Kidney (tissue), 14 donors: ENCODE measurements around the gene WDFY2. TPM values are rescaled to one million over a fixed set of nuclear protein-coding genes. Genes with fewer than 3 reads are reported as not detected.

ENCODE experiments used
- DNase-seq, 5 donors: peaks; one replicate each; pipeline ENCODE4 v3.0.0-alpha.2; 2013 to 2020
- FAIRE-seq: peaks from 2 replicates; lab custom pipeline; 2012; peaks lifted over from hg19 to GRCh38; lab: Jason Lieb, UNC
- H3K27ac ChIP-seq, 2 donors: one replicate each; pipeline ENCODE4 v1.7.0; 2013; ENCODE audit warnings: low read depth in 2 of 2, low read length in 2 of 2, inconsistent platforms in 1 of 2
- H3K27me3 ChIP-seq: one replicate; pipeline ENCODE4 v1.7.1; 2013; ENCODE audit warnings: low read length, inconsistent platforms; ENCODE audit not compliant: control insufficient read depth, insufficient read depth
- H3K36me3 ChIP-seq, 3 donors: one replicate each; pipeline versions ENCODE4 v1.7.0 to v1.7.1; 2013; ENCODE audit warnings: low read length in 3 of 3, control low read depth in 1 of 3, inconsistent platforms in 1 of 3; ENCODE audit not compliant: insufficient read depth in 3 of 3, control insufficient read depth in 2 of 3
- H3K4me1 ChIP-seq, 3 donors: one replicate each; pipeline versions ENCODE4 v1.7.0 to v1.7.1; 2013; ENCODE audit warnings: low read length in 3 of 3, inconsistent platforms in 1 of 3, low read depth in 1 of 3; ENCODE audit not compliant: control insufficient read depth in 2 of 3, insufficient read depth in 2 of 3
- H3K4me3 ChIP-seq, 3 donors: one replicate each; pipeline versions ENCODE4 v1.7.0 to v1.8.1; 2013; ENCODE audit warnings: low read length in 3 of 3, control low read depth in 1 of 3, inconsistent platforms in 1 of 3
- H3K9ac ChIP-seq, 3 donors: one replicate each; pipeline versions ENCODE4 v1.7.0 to v1.7.1; 2013; ENCODE audit warnings: low read length in 3 of 3, control low read depth in 1 of 3, inconsistent platforms in 1 of 3
- H3K9me3 ChIP-seq, 3 donors: one replicate each; pipeline versions ENCODE4 v1.7.0 to v1.7.1; 2013; ENCODE audit warnings: low read length in 3 of 3, control low read depth in 1 of 3, inconsistent platforms in 1 of 3; ENCODE audit not compliant: control insufficient read depth in 2 of 3, insufficient read depth in 1 of 3
- CTCF ChIP-seq: IDR thresholded peaks from 3 replicates; pipeline ENCODE4 v1.5.1; 2012; ENCODE audit warnings: mild to moderate bottlenecking, moderate library complexity, borderline replicate concordance; ENCODE audit not compliant: insufficient read depth; ENCODE audit errors: extremely low read depth
- intact Hi-C: fragments of 100-400 bp; cut with DNase I; formaldehyde crosslinking; loops from one replicate; pipeline ENCODE4 v1.11.1; 2022
- polyA plus RNA-seq: library from polyadenylated mRNA; stranded (reverse); fragments of 350-450 nt; fragmentation: Illumina TruSeq; extraction: RNeasy Lipid Tissue Mini Kit (QIAGEN cat#74804); gene quantifications from one replicate; pipeline ENCODE4 v1.2.3, GENCODE V29; 2014; ENCODE audit warnings: low read depth, low replicate concordance; ENCODE audit not compliant: insufficient read depth
- total RNA-seq: library from RNA; stranded (reverse); fragmentation: NEBNext Ultra II Directional; extraction: Animal tissue kit (Norgen Biotek cat#: 25700); gene quantifications from one replicate; pipeline ENCODE4 v1.2.1, GENCODE V29; 2021
- donor health status: control.
- donor health status: control.
- donor health status: control.
- donor health status: control.
- donor health status: control.
- donor health status: DM: yes; HTN: yes; CAD: no.
- donor health status: Normal renal cell carcinoma (clear cell type).

The WDFY2 gene
- total and polyA plus RNA-seq, 2 donors from 2014 or later: 4.8 to 13.0 TPM

GRCh38 chr13:51739027-51739764 is 154.9 kb downstream of the WDFY2 start:
- no peaks in the 10 kb centered on the region for H3K4me1 ChIP-seq
- no peak for TF ChIP-seq CTCF
- DNase-seq (peak in 1 of 5 donors; percentile 53), FAIRE-seq (no peak)
- H3K9me3 ChIP-seq: no peaks in the 10 kb centered on the region
- H3K9ac ChIP-seq: no peak overlapping the region
- H3K27me3 ChIP-seq: no peaks in the 10 kb centered on the region
- H3K4me3 ChIP-seq: no peak overlapping the region
- peaks cover 0 to 7% (median 6%) of the 10 kb centered on the region in 3 donors for H3K36me3 ChIP-seq
- H3K27ac ChIP-seq: peak overlapping the region in 1 of 2 donors; percentile 32
- intact Hi-C loops: no loop called here

GRCh38 chr13:51740698-51741097 is 156.4 kb downstream of the WDFY2 start:
- FAIRE-seq (no peak), DNase-seq (peak in 1 of 5 donors; percentile 71)
- H3K36me3 ChIP-seq: peaks cover 0 to 7% (median 6%) of the 10 kb centered on the region in 3 donors
- intact Hi-C loops: no loop called here
- no peaks in the 10 kb centered on the region for H3K9me3 ChIP-seq
- no peak overlapping the region for H3K27ac ChIP-seq
- H3K9ac ChIP-seq: no peak overlapping the region
- H3K27me3 ChIP-seq: no peaks in the 10 kb centered on the region
- H3K4me1 ChIP-seq: no peaks in the 10 kb centered on the region
- TF ChIP-seq CTCF: no peak
- no peak overlapping the region for H3K4me3 ChIP-seq

- Histone ChIP-seq H3K9me3 (no peaks in the 10 kb centered on the region), H3K4me3 (no peak overlapping the region), H3K27ac (no peak overlapping the region), H3K27me3 (no peaks in the 10 kb centered on the region), H3K36me3 (peaks cover 0 to 7% (median 6%) of the 10 kb centered on the region in 3 donors), H3K4me1 (no peaks in the 10 kb centered on the region), H3K9ac (no peak overlapping the region)
- FAIRE-seq (no peak), DNase-seq (peak in 2 of 5 donors; percentile 64 to 78)
- intact Hi-C loops: no loop called here
- no peak for TF ChIP-seq CTCF
Observed at GRCh38 chr13:51742031-51742430, 157.8 kb downstream of the WDFY2 start.
